Vagina (tissue), 2 donors: ENCODE measurements around the gene PDE4D. TPM values are rescaled to one million over a fixed set of nuclear protein-coding genes. Genes with fewer than 3 reads are reported as not detected.

ENCODE experiments used
- DNase-seq, 2 donors: peaks; one replicate each; pipeline ENCODE4 v3.0.0-alpha.2; 2017; ENCODE audit errors: extremely low spot score in 2 of 2
- H3K27ac ChIP-seq: fragments of 200-600 bp; sonication (generic); one replicate; pipeline ENCODE4 v1.5.1; 2019
- H3K27me3 ChIP-seq: fragments of 200-600 bp; sonication (generic); one replicate; pipeline ENCODE4 v1.5.1; 2019
- H3K36me3 ChIP-seq, 2 donors: fragments of 200-600 bp; sonication (generic); one replicate each; pipeline ENCODE4 v1.5.1; 2017 to 2019
- H3K4me1 ChIP-seq: fragments of 200-600 bp; sonication (generic); one replicate; pipeline ENCODE4 v1.5.1; 2019
- H3K4me3 ChIP-seq, 2 donors: fragments of 200-600 bp; sonication (generic); 1 replicate in 1 of 2; 2 replicates in 1 of 2; pipeline ENCODE4 v1.5.1; 2016 to 2019
- H3K9me3 ChIP-seq: fragments of 200-600 bp; sonication (generic); one replicate; pipeline ENCODE4 v1.5.1; 2019
- CTCF ChIP-seq, 3 experiments: fragments of 450-650 bp in 2 of 3; fragments of 200-600 bp in 1 of 3; sonication (generic) in 1 of 3; IDR thresholded peaks; one replicate each; pipeline ENCODE4 v1.5.1; 2017 to 2019; ENCODE audit warnings: antibody characterized with exemption in 3 of 3, mild to moderate bottlenecking in 2 of 3, moderate library complexity in 2 of 3
- POLR2A ChIP-seq, 2 donors: fragments of 450-650 bp; IDR thresholded peaks; one replicate each; pipeline ENCODE4 v1.6.1; 2017; ENCODE audit warnings: antibody characterized with exemption in 2 of 2, mild to moderate bottlenecking in 2 of 2, moderate library complexity in 2 of 2
- POLR2AphosphoS5 ChIP-seq, 2 donors: sonication (generic); formaldehyde crosslinking; IDR thresholded peaks; one replicate each; pipeline ENCODE4 v1.9.0; 2017; ENCODE audit warnings: antibody characterized with exemption in 2 of 2, mild to moderate bottlenecking in 2 of 2, low read depth in 1 of 2; ENCODE audit not compliant: insufficient read depth in 1 of 2
- intact Hi-C: fragments of 100-400 bp; cut with DNase I; formaldehyde crosslinking; loops from one replicate; pipeline ENCODE4 v1.15.1; 2023
- total RNA-seq: library from RNA; depleted of rRNA; stranded (reverse); fragments of >200 nt; gene quantifications from one replicate; pipeline ENCODE4 v1.2.3, GENCODE V29; 2016

The PDE4D gene
- total RNA-seq, 1 donor from 2014 or later = 86.9 TPM

- Histone ChIP-seq H3K9me3 (no peaks in the 10 kb centered on the region), H3K4me3 (no peak overlapping the region), H3K36me3 (no peaks in the 10 kb centered on the region), H3K27ac (no peak overlapping the region), H3K4me1 (no peaks in the 10 kb centered on the region), H3K27me3 (no peaks in the 10 kb centered on the region)
- TF ChIP-seq POLR2AphosphoS5 (IDR thresholded peaks at IDR 0.05; ENCODE audit: insufficient read depth in 1 of 2, low read depth in 1 of 2) = no peak
- TF ChIP-seq POLR2A (IDR thresholded peaks at IDR 0.05) = no peak
- TF ChIP-seq CTCF (IDR thresholded peaks at IDR 0.05) = no peak
- intact Hi-C loops = no loop called here
- no peak for DNase-seq
Observed at GRCh38 chr5:59529239-59529638, 364.3 kb downstream of the PDE4D start.

GRCh38 chr5:59528202-59528862 lies 365.2 kb downstream of the PDE4D start:
- intact Hi-C loops = no loop called here
- DNase-seq = no peak
- Histone ChIP-seq H3K9me3 (no peaks in the 10 kb centered on the region), H3K27me3 (no peaks in the 10 kb centered on the region), H3K36me3 (no peaks in the 10 kb centered on the region), H3K4me3 (no peak overlapping the region), H3K27ac (no peak overlapping the region), H3K4me1 (no peaks in the 10 kb centered on the region)
- TF ChIP-seq CTCF (IDR thresholded peaks at IDR 0.05) (no peak), POLR2AphosphoS5 (IDR thresholded peaks at IDR 0.05; ENCODE audit: insufficient read depth in 1 of 2, low read depth in 1 of 2) (no peak), POLR2A (IDR thresholded peaks at IDR 0.05) (no peak)

- DNase-seq = no peak
- H3K4me3 ChIP-seq = no peak overlapping the region
- H3K36me3 ChIP-seq = no peaks in the 10 kb centered on the region
- no peaks in the 10 kb centered on the region for H3K9me3 ChIP-seq
- H3K27ac ChIP-seq = no peak overlapping the region
- intact Hi-C loops = no loop called here
- TF ChIP-seq POLR2AphosphoS5 (IDR thresholded peaks at IDR 0.05; ENCODE audit: insufficient read depth in 1 of 2, low read depth in 1 of 2) = no peak
- TF ChIP-seq CTCF (IDR thresholded peaks at IDR 0.05) = no peak
- TF ChIP-seq POLR2A (IDR thresholded peaks at IDR 0.05) = no peak
- no peaks in the 10 kb centered on the region for H3K4me1 ChIP-seq
- H3K27me3 ChIP-seq = no peaks in the 10 kb centered on the region
Observed at GRCh38 chr5:59525957-59526356, 367.6 kb downstream of the PDE4D start.

GRCh38 chr5:59525311-59525710 lies 368.2 kb downstream of the PDE4D start:
- no peaks in the 10 kb centered on the region for H3K27me3 ChIP-seq
- TF ChIP-seq CTCF (IDR thresholded peaks at IDR 0.05) = no peak
- no peak for TF ChIP-seq POLR2AphosphoS5 (IDR thresholded peaks at IDR 0.05; ENCODE audit: insufficient read depth in 1 of 2, low read depth in 1 of 2)
- no peak for TF ChIP-seq POLR2A (IDR thresholded peaks at IDR 0.05)
- H3K27ac ChIP-seq = no peak overlapping the region
- H3K36me3 ChIP-seq = no peaks in the 10 kb centered on the region
- H3K4me3 ChIP-seq = no peak overlapping the region
- DNase-seq = no peak
- H3K9me3 ChIP-seq = no peaks in the 10 kb centered on the region
- intact Hi-C loops = no loop called here
- no peaks in the 10 kb centered on the region for H3K4me1 ChIP-seq

GRCh38 chr5:59522201-59522831 lies 371.2 kb downstream of the PDE4D start:
- Histone ChIP-seq H3K27me3 (no peaks in the 10 kb centered on the region), H3K4me1 (peaks cover 7% of the 10 kb centered on the region), H3K27ac (no peak overlapping the region), H3K36me3 (no peaks in the 10 kb centered on the region), H3K4me3 (no peak overlapping the region), H3K9me3 (no peaks in the 10 kb centered on the region)
- no peak for DNase-seq
- intact Hi-C loops = no loop called here
- no peak for TF ChIP-seq CTCF (IDR thresholded peaks at IDR 0.05)
- TF ChIP-seq POLR2A (IDR thresholded peaks at IDR 0.05) = no peak
- no peak for TF ChIP-seq POLR2AphosphoS5 (IDR thresholded peaks at IDR 0.05; ENCODE audit: insufficient read depth in 1 of 2, low read depth in 1 of 2)
